HepG2 (cell line): ENCODE data around the gene CNTFR. TPM values are rescaled to one million over a fixed set of nuclear protein-coding genes. Genes with fewer than 3 reads are reported as not detected.

Source experiments
- ARID4A ChIP-seq: sonication (generic); formaldehyde crosslinking; IDR thresholded peaks from 2 replicates; pipeline ENCODE4 v1.5.0; 2020; ENCODE audit warnings: mild to moderate bottlenecking, missing genetic modification reagents, borderline replicate concordance
- MXD1 ChIP-seq: sonication (generic); formaldehyde crosslinking; IDR thresholded peaks from 2 replicates; pipeline ENCODE4 v1.4.0; 2020; ENCODE audit warnings: mild to moderate bottlenecking, missing genetic modification reagents
- ZNF407 ChIP-seq: sonication (generic); formaldehyde crosslinking; IDR thresholded peaks from one replicate; pipeline ENCODE4 v1.5.1; 2020; ENCODE audit warnings: mild to moderate bottlenecking, missing genetic modification reagents; ENCODE audit errors: not compliant biosample characterization
- polyA plus RNA-seq, 8 experiments: library from polyadenylated mRNA; depleted of rRNA in 3 of 8; stranded (reverse) in 7 of 8; unstranded in 1 of 8; fragments of >200 nt; fragmentation: Illumina TruSeq in 4 of 8; extraction: Trizol in 4 of 8; gene quantifications; 2 replicates each; pipeline versions ENCODE4 v1.2.1 to v1.2.3, GENCODE V29; 2011 to 2016; ENCODE audit warnings: low read depth in 4 of 8, missing spikeins in 1 of 8, mixed read lengths in 1 of 8; ENCODE audit not compliant: insufficient read depth in 1 of 8
- total RNA-seq, 5 experiments: library from RNA; depleted of rRNA; stranded (reverse); fragments of >200 nt; fragmentation: Illumina TruSeq; extraction: Trizol; gene quantifications; 2 replicates each; pipeline ENCODE4 v1.2.3, GENCODE V29; 2016; ENCODE audit warnings: low read depth in 1 of 5

Gene CNTFR
- total and polyA plus RNA-seq, 2 of the 13 experiments (the other 11 are each of a cell fraction or from before 2014, with no cell fraction given) = not detected

GRCh38 chr9:34560599-34561214 is 28.8 kb downstream of the CNTFR start (continued):
- TF ChIP-seq ZNF407 (CRISPR knock-in tag) (no peak), ARID4A (CRISPR knock-in tag) (no peak), MXD1 (no peak)
- TF ChIP-seq, all 625 proteins: peak for 0
